Transverse colon (tissue), 4 donors: ENCODE measurements around the gene HDAC4. TPM values are rescaled to one million over a fixed set of nuclear protein-coding genes. Genes with fewer than 3 reads are reported as not detected.

ENCODE experiments used
- DNase-seq: peaks from one replicate; pipeline ENCODE4 v3.0.0-alpha.2; 2019
- H3K27ac ChIP-seq, 4 donors: fragments of 200-600 bp; sonication (generic); 2 replicates each; pipeline ENCODE4 v1.5.1; 2016 to 2018; ENCODE audit warnings: inconsistent platforms in 4 of 4
- H3K27me3 ChIP-seq: fragments of 200-600 bp; sonication (generic); 2 replicates; pipeline ENCODE4 v1.5.1; 2017; ENCODE audit warnings: inconsistent platforms
- H3K36me3 ChIP-seq, 4 donors: fragments of 200-600 bp; sonication (generic); 2 replicates each; pipeline ENCODE4 v1.5.1; 2017 to 2019; ENCODE audit warnings: inconsistent platforms in 4 of 4
- H3K4me1 ChIP-seq, 4 donors: fragments of 200-600 bp; sonication (generic); 2 replicates each; pipeline ENCODE4 v1.5.1; 2017 to 2020; ENCODE audit warnings: inconsistent platforms in 4 of 4
- H3K4me3 ChIP-seq, 4 donors: fragments of 200-600 bp; sonication (generic); 1 replicate in 1 of 4; 2 replicates in 3 of 4; pipeline versions ENCODE4 v1.5.1 to v1.6.1; 2017 to 2019; ENCODE audit warnings: inconsistent platforms in 4 of 4
- H3K9me3 ChIP-seq, 2 donors: fragments of 200-600 bp; sonication (generic); 2 replicates each; pipeline ENCODE4 v1.5.1; 2017 to 2019; ENCODE audit warnings: inconsistent platforms in 2 of 2
- EP300 ChIP-seq: sonication (generic); formaldehyde crosslinking; IDR thresholded peaks from one replicate; pipeline ENCODE4 v1.6.1; 2017; ENCODE audit warnings: antibody characterized with exemption, low read depth
- POLR2A ChIP-seq: fragments of 450-650 bp; IDR thresholded peaks from one replicate; pipeline ENCODE4 v1.6.1; 2016; ENCODE audit warnings: antibody characterized with exemption, mild to moderate bottlenecking, moderate library complexity
- POLR2AphosphoS5 ChIP-seq, 3 donors: sonication (generic); formaldehyde crosslinking; IDR thresholded peaks; one replicate each; pipeline ENCODE4 v1.6.1; 2016; ENCODE audit warnings: antibody characterized with exemption in 3 of 3
- WGBS, 2 donors: methylation state at CpG; one replicate each; pipeline ENCODE4 v1.1.5; 2018; ENCODE audit warnings: low coverage in 1 of 2; 5-methylcytosine and 5-hydroxymethylcytosine counted together
- in situ Hi-C, 4 donors: fragments of 200-750 bp; cut with MboI; loops; one replicate each; pipeline versions ENCODE4 v1.15.0 to v1.15.1; 2017; ENCODE audit warnings: low sequenced_read_pairs in 3 of 4, low pct_ligation_motif_present in 1 of 4, low pct_unique_long_range_greater_than_20kb in 1 of 4
- intact Hi-C: fragments of 100-400 bp; cut with DNase I; formaldehyde crosslinking; loops from one replicate; pipeline ENCODE4 v1.15.1; 2023; ENCODE audit warnings: low total_unique reads
- total RNA-seq, 4 donors: library from RNA; depleted of rRNA; stranded (reverse); fragments of >200 nt; gene quantifications; one replicate each; pipeline ENCODE4 v1.1.0, GENCODE V29; 2016
- TF ChIP-seq, protein P1 (sequence below), 5 experiments: fragments of 200-600 bp in 3 of 5; fragments of 450-650 bp in 2 of 5; sonication (generic) in 3 of 5; IDR thresholded peaks; 1 replicate in 2 of 5; 2 replicates in 3 of 5; pipeline ENCODE4 v1.5.1; 2016 to 2017; ENCODE audit warnings: antibody characterized with exemption in 5 of 5, inconsistent platforms in 3 of 5, mild to moderate bottlenecking in 2 of 5, moderate library complexity in 1 of 5

Gene HDAC4
- total RNA-seq, 4 donors from 2014 or later, result 33.9 to 192 (median 112) TPM

DNA sequence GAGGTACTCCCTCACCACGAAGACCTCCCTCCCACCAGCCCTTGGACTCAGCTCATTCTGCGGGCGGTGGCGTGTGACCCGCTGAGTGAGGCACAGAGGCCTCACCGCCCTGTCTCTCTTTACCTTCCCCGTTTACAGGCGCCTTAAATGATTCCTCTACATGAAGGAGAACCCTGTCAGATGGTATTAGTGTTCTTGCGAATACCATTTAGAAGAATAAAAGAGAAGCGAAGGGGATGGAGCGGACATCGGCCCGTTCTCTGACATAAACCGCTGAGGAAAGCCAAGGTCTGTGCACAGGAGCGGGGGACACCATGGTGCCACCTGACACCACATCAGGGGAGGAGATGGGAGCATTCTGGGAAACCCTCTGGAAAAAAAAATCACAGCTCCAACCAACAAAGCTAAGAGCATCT lies 179.8 kb downstream of the HDAC4 start:
- no peak for DNase-seq
- TF ChIP-seq POLR2AphosphoS5 (IDR thresholded peaks at IDR 0.05), result no peak
- TF ChIP-seq, protein P1, sequence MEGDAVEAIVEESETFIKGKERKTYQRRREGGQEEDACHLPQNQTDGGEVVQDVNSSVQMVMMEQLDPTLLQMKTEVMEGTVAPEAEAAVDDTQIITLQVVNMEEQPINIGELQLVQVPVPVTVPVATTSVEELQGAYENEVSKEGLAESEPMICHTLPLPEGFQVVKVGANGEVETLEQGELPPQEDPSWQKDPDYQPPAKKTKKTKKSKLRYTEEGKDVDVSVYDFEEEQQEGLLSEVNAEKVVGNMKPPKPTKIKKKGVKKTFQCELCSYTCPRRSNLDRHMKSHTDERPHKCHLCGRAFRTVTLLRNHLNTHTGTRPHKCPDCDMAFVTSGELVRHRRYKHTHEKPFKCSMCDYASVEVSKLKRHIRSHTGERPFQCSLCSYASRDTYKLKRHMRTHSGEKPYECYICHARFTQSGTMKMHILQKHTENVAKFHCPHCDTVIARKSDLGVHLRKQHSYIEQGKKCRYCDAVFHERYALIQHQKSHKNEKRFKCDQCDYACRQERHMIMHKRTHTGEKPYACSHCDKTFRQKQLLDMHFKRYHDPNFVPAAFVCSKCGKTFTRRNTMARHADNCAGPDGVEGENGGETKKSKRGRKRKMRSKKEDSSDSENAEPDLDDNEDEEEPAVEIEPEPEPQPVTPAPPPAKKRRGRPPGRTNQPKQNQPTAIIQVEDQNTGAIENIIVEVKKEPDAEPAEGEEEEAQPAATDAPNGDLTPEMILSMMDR (IDR thresholded peaks at IDR 0.05), result no peak
- TF ChIP-seq EP300, result no peak
- TF ChIP-seq POLR2A, result no peak
- H3K27me3 ChIP-seq, result no peaks in the 10 kb centered on the region
- no peak overlapping the region for H3K4me3 ChIP-seq
- H3K4me1 ChIP-seq, result peaks cover 30 to 66% (median 55%) of the 10 kb centered on the region in 4 donors
- H3K27ac ChIP-seq, result peak overlapping the region; percentile 78 to 88 (median 86)
- in situ Hi-C loops, result no loop called here
- 93 to 97% methylated on average over 11 to 15 of the region's 15 CpGs for WGBS, 2 donors
- H3K36me3 ChIP-seq, result no peaks in the 10 kb centered on the region
- peaks cover 0 to 3% of the 10 kb centered on the region in 2 donors for H3K9me3 ChIP-seq
- intact Hi-C loops, result loop anchor here (5.0 to 10.0 kb wide), 2 partner anchors 91 to 174 kb away; no protein-coding TSS in a partner anchor

DNA sequence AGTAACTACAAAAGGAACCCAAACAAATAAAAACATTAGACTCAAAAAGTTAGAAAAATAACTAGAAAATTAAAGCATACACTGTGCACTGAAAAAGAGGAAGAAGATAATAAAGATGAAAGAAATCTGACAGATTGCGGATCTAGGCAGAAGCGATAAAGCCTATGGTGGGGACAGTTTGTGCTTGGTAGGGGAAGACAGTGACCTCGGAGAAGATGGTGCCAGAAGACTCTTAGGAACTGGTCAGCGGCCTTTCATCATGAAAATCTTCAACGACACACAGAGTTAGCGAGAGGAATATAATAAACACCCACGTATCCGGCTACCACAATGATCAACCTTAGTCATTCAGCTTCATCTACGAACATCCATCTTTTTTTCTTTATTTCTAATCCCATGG lies 180.5 kb downstream of the HDAC4 start:
- no peak for DNase-seq
- Histone ChIP-seq H3K4me3 (no peak overlapping the region), H3K36me3 (no peaks in the 10 kb centered on the region), H3K4me1 (peaks cover 30 to 68% (median 50%) of the 10 kb centered on the region in 4 donors), H3K27ac (peak overlapping the region in 3 of 4 donors; percentile 78 to 88 (median 87)), H3K9me3 (peaks cover 0 to 3% of the 10 kb centered on the region in 2 donors), H3K27me3 (no peaks in the 10 kb centered on the region)
- TF ChIP-seq, protein P1 (IDR thresholded peaks at IDR 0.05), result no peak
- no peak for TF ChIP-seq POLR2AphosphoS5 (IDR thresholded peaks at IDR 0.05)
- TF ChIP-seq EP300, result no peak
- no peak for TF ChIP-seq POLR2A
- WGBS, 2 donors, result 93 to 96% methylated on average over 5 to 9 of the region's 9 CpGs
- in situ Hi-C loops (no loop called here), intact Hi-C loops (loop anchor here (5.0 to 10.0 kb wide), 2 partner anchors 92 to 174 kb away; no protein-coding TSS in a partner anchor)

DNA sequence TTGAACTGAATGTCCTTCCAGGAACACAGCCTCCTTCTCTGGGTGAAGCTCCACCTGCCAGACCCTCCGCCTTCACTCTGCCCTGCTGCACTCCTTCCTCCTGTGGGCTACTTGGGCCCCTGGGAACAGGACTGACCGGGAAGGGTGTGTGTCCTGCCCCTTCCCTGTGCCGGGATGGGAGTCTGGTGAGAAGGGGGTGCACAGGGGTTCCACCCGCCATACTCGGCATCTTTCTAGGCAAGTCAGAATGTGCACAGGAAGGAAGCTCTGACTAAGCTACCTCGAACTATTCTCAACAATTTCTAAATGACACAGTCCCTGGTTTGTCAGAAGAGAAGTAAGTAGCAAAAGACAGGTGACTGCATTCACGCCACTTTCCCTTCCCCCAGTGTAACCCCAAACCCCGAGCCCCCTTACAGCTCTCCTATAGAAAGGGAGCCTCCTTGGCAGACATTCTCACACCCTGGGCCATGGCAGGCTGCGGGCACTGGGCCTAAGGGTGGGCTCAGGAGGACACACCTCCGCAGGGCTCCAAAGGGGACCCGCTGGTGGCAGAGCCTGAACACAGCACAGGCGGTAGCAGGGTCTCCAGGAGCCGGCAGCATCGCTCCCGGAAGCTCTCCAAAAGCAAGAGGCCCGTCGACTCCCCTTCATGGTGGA lies 184.1 kb downstream of the HDAC4 start:
- in situ Hi-C loops (no loop called here), intact Hi-C loops (no loop called here)
- TF ChIP-seq EP300 (no peak), POLR2A (no peak), POLR2AphosphoS5 (IDR thresholded peaks at IDR 0.05) (no peak)
- TF ChIP-seq, protein P1 (IDR thresholded peaks at IDR 0.05), result no peak
- Histone ChIP-seq H3K4me1 (peaks cover 12 to 56% (median 35%) of the 10 kb centered on the region in 4 donors), H3K27ac (peak overlapping the region; percentile 13 to 39 (median 16)), H3K27me3 (no peaks in the 10 kb centered on the region), H3K4me3 (no peak overlapping the region), H3K9me3 (peaks cover 0 to 3% of the 10 kb centered on the region in 2 donors), H3K36me3 (no peaks in the 10 kb centered on the region)
- 68% methylated on average over 17 of the region's 17 CpGs; no CpG with 5 or more reads in 1 of the 2 donors for WGBS, 2 donors
- no peak for DNase-seq

DNA sequence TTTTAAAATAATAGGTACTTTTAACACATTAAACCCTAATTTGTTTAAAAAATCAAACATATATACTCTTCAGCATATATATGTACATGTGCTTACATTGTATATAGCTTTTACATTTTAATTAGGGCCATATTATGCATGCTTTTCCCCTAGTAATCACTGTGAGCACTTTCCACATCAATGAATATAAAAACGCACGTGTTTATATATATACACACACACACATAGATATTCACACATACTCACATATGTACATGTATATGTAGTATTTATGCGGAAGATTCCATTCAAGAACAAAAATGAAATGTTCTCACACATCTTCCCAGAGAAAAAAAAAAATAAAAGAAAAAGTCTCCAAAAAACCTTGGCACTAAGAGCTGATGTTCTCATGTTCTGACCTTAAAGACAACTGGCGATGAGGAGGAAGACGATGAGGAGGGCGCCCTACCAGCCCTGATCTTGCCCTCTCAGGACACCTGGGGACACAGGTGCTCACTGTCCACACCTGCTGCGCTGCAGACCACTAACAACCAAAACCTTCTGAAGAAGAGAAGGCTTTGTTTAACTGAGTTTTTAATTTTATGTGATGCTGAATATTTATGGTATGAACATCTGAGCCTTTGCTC lies 184.7 kb downstream of the HDAC4 start:
- 81 to 84% methylated on average over 3 to 7 of the region's 7 CpGs for WGBS, 2 donors
- no peak for DNase-seq

More for the DNA sequence above, 184.7 kb downstream of the HDAC4 start:
- H3K27me3 ChIP-seq, result no peaks in the 10 kb centered on the region
- intact Hi-C loops (no loop called here), in situ Hi-C loops (no loop called here)
- no peak for TF ChIP-seq POLR2A
- TF ChIP-seq POLR2AphosphoS5 (IDR thresholded peaks at IDR 0.05), result no peak
- TF ChIP-seq EP300, result no peak
- TF ChIP-seq, protein P1 (IDR thresholded peaks at IDR 0.05), result no peak
- no peaks in the 10 kb centered on the region for H3K36me3 ChIP-seq
- H3K4me3 ChIP-seq, result no peak overlapping the region
- peaks cover 12 to 56% (median 29%) of the 10 kb centered on the region in 4 donors for H3K4me1 ChIP-seq
- H3K27ac ChIP-seq, result peak overlapping the region in 2 of 4 donors; percentile 13 to 39
- H3K9me3 ChIP-seq, result peaks cover 0 to 3% of the 10 kb centered on the region in 2 donors
